Ecto neural progenitor cell (in vitro differentiated cells): Measurements from ENCODE around the gene SHISA7.

ENCODE experiments used
- DNase-seq: peaks from one replicate; pipeline ENCODE4 v3.0.0-alpha.2; 2018; ENCODE audit warnings: low spot score

Gene SHISA7

GRCh38 chr19:55443045-55443823 is at the start of gene SHISA7:
Gene SHISA7 (minus strand): TSS chr19:55443300. CDS start chr19:55442863, 437 bp downstream.
- DNase-seq: no peak

GRCh38 chr19:55492362-55492944 is 49.4 kb upstream of the SHISA7 start:
- no peak for DNase-seq

- DNase-seq: no peak
These were observed 48.7 kb upstream of the SHISA7 start for GRCh38 chr19:55491546-55492360.

- no peak for DNase-seq
These were observed 47.7 kb upstream of the SHISA7 start for GRCh38 chr19:55490478-55491432.

- DNase-seq: no peak
These were observed 46.8 kb upstream of the SHISA7 start for GRCh38 chr19:55489711-55490477.

- DNase-seq: no peak
These were observed 46.0 kb upstream of the SHISA7 start for GRCh38 chr19:55488986-55489710.

- DNase-seq: no peak
These were observed 45.0 kb upstream of the SHISA7 start, which contains the start of gene SSC5D for GRCh38 chr19:55487924-55488687. Gene SSC5D (plus strand): TSS chr19:55488436. CDS start chr19:55488590, 154 bp downstream.

- DNase-seq: no peak
These were observed 44.1 kb upstream of the SHISA7 start for GRCh38 chr19:55486971-55487923.

GRCh38 chr19:55486043-55486970 is 43.2 kb upstream of the SHISA7 start:
- DNase-seq: peak; percentile 54

- DNase-seq: peak; percentile 50
These were observed 42.4 kb upstream of the SHISA7 start for GRCh38 chr19:55485439-55486011.

GRCh38 chr19:55484593-55485438 is 41.7 kb upstream of the SHISA7 start, which contains the start of gene NAT14:
Gene NAT14 (plus strand): TSS chr19:55485188. CDS start chr19:55485709, 521 bp downstream.
- DNase-seq: peak; percentile 94

GRCh38 chr19:55483706-55484592 is 40.8 kb upstream of the SHISA7 start:
- DNase-seq: peak; percentile 52

- no peak for DNase-seq
These were observed 40.0 kb upstream of the SHISA7 start for GRCh38 chr19:55482967-55483705.
